K562 (cell line): ENCODE data around the gene RBP7. TPM values are rescaled to one million over a fixed set of nuclear protein-coding genes. Genes with fewer than 3 reads are reported as not detected.

Experiments used
- FOXJ2 ChIP-seq: fragments of 200-800 bp; sonication (Bioruptor generic); IDR thresholded peaks from 2 replicates; pipeline ENCODE4 v1.6.1; 2016; ENCODE audit warnings: missing genetic modification characterization, missing compliant biosample characterization
- KLF16 ChIP-seq: IDR thresholded peaks from 2 replicates; pipeline ENCODE4 v1.6.1; 2016; ENCODE audit warnings: antibody characterized with exemption
- MECOM ChIP-seq: fragments of 250-450 bp; sonication (Bioruptor Pico); IDR thresholded peaks from 2 replicates; pipeline ENCODE4 v1.8.0; 2022; ENCODE audit warnings: inconsistent platforms
- SMAD1 ChIP-seq: fragments of 150-350 bp; IDR thresholded peaks from 2 replicates; pipeline ENCODE4 v1.6.1; 2014; ENCODE audit warnings: low read length, low read depth; ENCODE audit not compliant: partially characterized antibody
- SOX6 ChIP-seq: fragments of 450-650 bp; IDR thresholded peaks from 2 replicates; pipeline ENCODE4 v1.6.1; 2014; ENCODE audit warnings: mild to moderate bottlenecking
- SRSF1 ChIP-seq: fragments of 200-400 bp; formaldehyde crosslinking; IDR thresholded peaks from 2 replicates; pipeline ENCODE4 v1.6.1; 2017; ENCODE audit warnings: mild to moderate bottlenecking, low read depth, low read length, moderate library complexity
- TAF9B ChIP-seq: fragments of 450-650 bp; IDR thresholded peaks from 2 replicates; pipeline ENCODE4 v1.6.1; 2018; ENCODE audit warnings: mild to moderate bottlenecking; ENCODE audit not compliant: partially characterized antibody
- TCF7 ChIP-seq: sonication (generic); IDR thresholded peaks from 2 replicates; pipeline ENCODE4 v1.6.1; 2016; ENCODE audit warnings: antibody characterized with exemption, borderline replicate concordance
- XRCC5 ChIP-seq: fragments of 200-400 bp; formaldehyde crosslinking; IDR thresholded peaks from 2 replicates; pipeline ENCODE4 v1.6.1; 2017; ENCODE audit warnings: low read depth, mild to moderate bottlenecking, low read length
- ZKSCAN3 ChIP-seq: fragments of 250-450 bp; sonication (Bioruptor Pico); IDR thresholded peaks from 2 replicates; pipeline ENCODE4 v1.4.0; 2020
- ZNF124 ChIP-seq: sonication (generic); formaldehyde crosslinking; IDR thresholded peaks from 2 replicates; pipeline ENCODE4 v1.8.1; 2022; ENCODE audit warnings: missing genetic modification reagents
- ZNF408 ChIP-seq: fragments of 250-450 bp; sonication (Bioruptor Pico); IDR thresholded peaks from 2 replicates; pipeline ENCODE4 v1.4.0; 2020; ENCODE audit warnings: low read depth, mild to moderate bottlenecking, moderate library complexity
- polyA plus RNA-seq, 8 experiments: library from polyadenylated mRNA; depleted of rRNA in 4 of 8; stranded (reverse) in 5 of 8; unstranded in 3 of 8; fragments of >200 nt; fragmentation: Nextera tagmentation in 2 of 8; fragmentation: Illumina TruSeq in 1 of 8; extraction: Ambion mirVana in 2 of 8; extraction: Trizol in 1 of 8; gene quantifications; 2 replicates each; pipeline versions ENCODE4 v1.2.1 to v1.2.3, GENCODE V29; 2011 to 2014; ENCODE audit warnings: inconsistent platforms in 1 of 8, missing spikeins in 1 of 8
- total RNA-seq, 7 experiments: library from RNA; depleted of rRNA in 6 of 7; stranded (reverse); fragments of >200 nt in 6 of 7; fragmentation: Illumina TruSeq in 2 of 7; extraction: Trizol in 2 of 7; gene quantifications; 2 replicates each; pipeline versions ENCODE4 v1.2.1 to v1.2.3, GENCODE V29; 2011 to 2021; ENCODE audit warnings: low replicate concordance in 1 of 7
- TF ChIP-seq, protein P1 (sequence below), 2 experiments: IDR thresholded peaks; 2 replicates each; pipeline ENCODE4 v1.6.1; 2011; ENCODE audit warnings: borderline replicate concordance in 1 of 2, control low read depth in 1 of 2, low read depth in 1 of 2, low read length in 1 of 2, mild to moderate bottlenecking in 1 of 2, mixed read lengths in 1 of 2, moderate library complexity in 1 of 2; ENCODE audit not compliant: insufficient read depth in 1 of 2, insufficient read length in 1 of 2, poor library complexity in 1 of 2, severe bottlenecking in 1 of 2; ENCODE audit errors: extremely low read depth in 1 of 2
- TF ChIP-seq, protein P2 (sequence below): sonication (generic); formaldehyde crosslinking; IDR thresholded peaks from 2 replicates; pipeline ENCODE4 v1.8.0; 2023; ENCODE audit warnings: mild to moderate bottlenecking, missing genetic modification reagents
- TF ChIP-seq, protein P3 (sequence below): sonication (generic); formaldehyde crosslinking; IDR thresholded peaks from 2 replicates; pipeline ENCODE4 v1.8.1; 2022; ENCODE audit warnings: missing genetic modification reagents
- TF ChIP-seq, protein P4 (sequence below): fragments of 450-650 bp; formaldehyde crosslinking; IDR thresholded peaks from 2 replicates; pipeline ENCODE4 v1.4.0; 2020; ENCODE audit warnings: mild to moderate bottlenecking, moderate library complexity

The RBP7 gene
- total and polyA plus RNA-seq, 9 of the 15 experiments (the other 6 are each of a cell fraction or from before 2014, with no cell fraction given) = not detected

DNA sequence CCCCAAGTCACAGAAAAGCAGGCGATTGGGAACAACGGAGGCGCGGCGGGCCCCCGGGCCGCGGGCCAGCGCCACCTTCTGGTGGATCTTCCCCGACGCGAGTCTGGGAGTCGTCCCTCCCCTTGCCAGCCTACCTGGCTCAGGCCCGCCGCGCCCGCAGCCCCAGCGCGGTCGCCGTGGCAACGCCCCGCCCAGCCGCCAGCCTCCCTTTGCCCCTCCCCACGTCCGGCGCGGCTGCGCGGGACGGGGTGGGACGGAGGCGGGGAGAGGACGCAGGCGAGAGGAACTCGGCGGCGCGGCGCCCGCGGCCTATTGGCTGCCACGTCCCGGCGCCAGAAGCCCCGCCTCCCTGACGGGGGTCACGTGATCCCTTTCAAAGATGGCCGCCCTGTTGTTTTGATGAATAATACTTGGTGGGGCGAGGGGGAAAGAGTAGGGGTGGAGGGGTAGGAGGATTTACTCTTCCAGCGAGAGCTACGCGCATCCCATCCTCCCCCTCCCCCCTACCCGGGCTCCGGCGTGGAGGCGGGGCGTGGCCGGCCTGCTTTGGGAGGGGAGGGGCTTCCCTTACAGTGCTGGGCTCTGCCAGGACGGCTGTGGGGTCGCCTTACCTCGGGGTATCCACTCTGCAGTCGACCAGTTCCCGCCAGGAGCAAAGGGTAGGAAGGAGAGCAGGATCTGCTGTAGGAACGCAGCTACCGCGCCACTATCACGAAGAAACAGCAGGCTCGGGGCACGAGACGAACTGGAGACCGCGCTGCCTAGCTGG, 35.7 kb downstream of the RBP7 start, which contains the start of gene UBE4B (continued):
- TF ChIP-seq, protein P1, sequence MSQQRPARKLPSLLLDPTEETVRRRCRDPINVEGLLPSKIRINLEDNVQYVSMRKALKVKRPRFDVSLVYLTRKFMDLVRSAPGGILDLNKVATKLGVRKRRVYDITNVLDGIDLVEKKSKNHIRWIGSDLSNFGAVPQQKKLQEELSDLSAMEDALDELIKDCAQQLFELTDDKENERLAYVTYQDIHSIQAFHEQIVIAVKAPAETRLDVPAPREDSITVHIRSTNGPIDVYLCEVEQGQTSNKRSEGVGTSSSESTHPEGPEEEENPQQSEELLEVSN (IDR thresholded peaks at IDR 0.05; ENCODE audit: borderline replicate concordance in 1 of 2, extremely low read depth in 1 of 2, insufficient read depth in 1 of 2, insufficient read length in 1 of 2, low read depth in 1 of 2, low read length in 1 of 2, poor library complexity in 1 of 2, severe bottlenecking in 1 of 2) = peak in 1 of 2 experiments; percentile 46
- no peak for TF ChIP-seq TCF7
- TF ChIP-seq SMAD1 = no peak
- peak; percentile 91 for TF ChIP-seq XRCC5
- TF ChIP-seq ZNF124 (CRISPR knock-in tag) = no peak
- peak; percentile 87 for TF ChIP-seq FOXJ2 (tag)
- TF ChIP-seq, protein P2, sequence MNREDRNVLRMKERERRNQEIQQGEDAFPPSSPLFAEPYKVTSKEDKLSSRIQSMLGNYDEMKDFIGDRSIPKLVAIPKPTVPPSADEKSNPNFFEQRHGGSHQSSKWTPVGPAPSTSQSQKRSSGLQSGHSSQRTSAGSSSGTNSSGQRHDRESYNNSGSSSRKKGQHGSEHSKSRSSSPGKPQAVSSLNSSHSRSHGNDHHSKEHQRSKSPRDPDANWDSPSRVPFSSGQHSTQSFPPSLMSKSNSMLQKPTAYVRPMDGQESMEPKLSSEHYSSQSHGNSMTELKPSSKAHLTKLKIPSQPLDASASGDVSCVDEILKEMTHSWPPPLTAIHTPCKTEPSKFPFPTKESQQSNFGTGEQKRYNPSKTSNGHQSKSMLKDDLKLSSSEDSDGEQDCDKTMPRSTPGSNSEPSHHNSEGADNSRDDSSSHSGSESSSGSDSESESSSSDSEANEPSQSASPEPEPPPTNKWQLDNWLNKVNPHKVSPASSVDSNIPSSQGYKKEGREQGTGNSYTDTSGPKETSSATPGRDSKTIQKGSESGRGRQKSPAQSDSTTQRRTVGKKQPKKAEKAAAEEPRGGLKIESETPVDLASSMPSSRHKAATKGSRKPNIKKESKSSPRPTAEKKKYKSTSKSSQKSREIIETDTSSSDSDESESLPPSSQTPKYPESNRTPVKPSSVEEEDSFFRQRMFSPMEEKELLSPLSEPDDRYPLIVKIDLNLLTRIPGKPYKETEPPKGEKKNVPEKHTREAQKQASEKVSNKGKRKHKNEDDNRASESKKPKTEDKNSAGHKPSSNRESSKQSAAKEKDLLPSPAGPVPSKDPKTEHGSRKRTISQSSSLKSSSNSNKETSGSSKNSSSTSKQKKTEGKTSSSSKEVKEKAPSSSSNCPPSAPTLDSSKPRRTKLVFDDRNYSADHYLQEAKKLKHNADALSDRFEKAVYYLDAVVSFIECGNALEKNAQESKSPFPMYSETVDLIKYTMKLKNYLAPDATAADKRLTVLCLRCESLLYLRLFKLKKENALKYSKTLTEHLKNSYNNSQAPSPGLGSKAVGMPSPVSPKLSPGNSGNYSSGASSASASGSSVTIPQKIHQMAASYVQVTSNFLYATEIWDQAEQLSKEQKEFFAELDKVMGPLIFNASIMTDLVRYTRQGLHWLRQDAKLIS (CRISPR knock-in tag) = no peak
- TF ChIP-seq, protein P3, sequence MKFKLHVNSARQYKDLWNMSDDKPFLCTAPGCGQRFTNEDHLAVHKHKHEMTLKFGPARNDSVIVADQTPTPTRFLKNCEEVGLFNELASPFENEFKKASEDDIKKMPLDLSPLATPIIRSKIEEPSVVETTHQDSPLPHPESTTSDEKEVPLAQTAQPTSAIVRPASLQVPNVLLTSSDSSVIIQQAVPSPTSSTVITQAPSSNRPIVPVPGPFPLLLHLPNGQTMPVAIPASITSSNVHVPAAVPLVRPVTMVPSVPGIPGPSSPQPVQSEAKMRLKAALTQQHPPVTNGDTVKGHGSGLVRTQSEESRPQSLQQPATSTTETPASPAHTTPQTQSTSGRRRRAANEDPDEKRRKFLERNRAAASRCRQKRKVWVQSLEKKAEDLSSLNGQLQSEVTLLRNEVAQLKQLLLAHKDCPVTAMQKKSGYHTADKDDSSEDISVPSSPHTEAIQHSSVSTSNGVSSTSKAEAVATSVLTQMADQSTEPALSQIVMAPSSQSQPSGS (CRISPR knock-in tag) = no peak
- TF ChIP-seq, protein P4, sequence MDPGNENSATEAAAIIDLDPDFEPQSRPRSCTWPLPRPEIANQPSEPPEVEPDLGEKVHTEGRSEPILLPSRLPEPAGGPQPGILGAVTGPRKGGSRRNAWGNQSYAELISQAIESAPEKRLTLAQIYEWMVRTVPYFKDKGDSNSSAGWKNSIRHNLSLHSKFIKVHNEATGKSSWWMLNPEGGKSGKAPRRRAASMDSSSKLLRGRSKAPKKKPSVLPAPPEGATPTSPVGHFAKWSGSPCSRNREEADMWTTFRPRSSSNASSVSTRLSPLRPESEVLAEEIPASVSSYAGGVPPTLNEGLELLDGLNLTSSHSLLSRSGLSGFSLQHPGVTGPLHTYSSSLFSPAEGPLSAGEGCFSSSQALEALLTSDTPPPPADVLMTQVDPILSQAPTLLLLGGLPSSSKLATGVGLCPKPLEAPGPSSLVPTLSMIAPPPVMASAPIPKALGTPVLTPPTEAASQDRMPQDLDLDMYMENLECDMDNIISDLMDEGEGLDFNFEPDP (CRISPR knock-in tag) = no peak
- peak; percentile 80 for TF ChIP-seq TAF9B
- no peak for TF ChIP-seq ZKSCAN3 (CRISPR knock-in tag)
- no peak for TF ChIP-seq KLF16
- peak; percentile 50; the same call in 1 of the 2 replicates for TF ChIP-seq SOX6
- TF ChIP-seq MECOM (CRISPR knock-in tag) = no peak
- no peak for TF ChIP-seq SRSF1
- no peak for TF ChIP-seq ZNF408 (CRISPR knock-in tag)
